Measurements from ENCODE around the gene MRPL43.

GRCh38 chr10:100972115-100972903 lies 15.0 kb downstream of the MRPL43 start:
- TF ChIP-seq CBX3 (IDR thresholded peaks at IDR 0.05; ENCODE audit: low read depth) (no peak), EGR1 (IDR thresholded peaks at IDR 0.05; ENCODE audit: low read depth) (no peak), REST (IDR thresholded peaks at IDR 0.05; ENCODE audit: low read depth) (no peak), YY1 (IDR thresholded peaks at IDR 0.05; ENCODE audit: extremely low read depth, insufficient replicate concordance, low read depth, low read length) (no peak), SIN3A (IDR thresholded peaks at IDR 0.05; ENCODE audit: low read depth) (no peak), RAD21 (IDR thresholded peaks at IDR 0.05; ENCODE audit: low read depth) (no peak), EZH2 (IDR thresholded peaks at IDR 0.05) (no peak), POLR2A (IDR thresholded peaks at IDR 0.05; ENCODE audit: borderline replicate concordance, extremely low read depth, insufficient read depth, insufficient read length) (no peak)
- TF ChIP-seq, protein P1, sequence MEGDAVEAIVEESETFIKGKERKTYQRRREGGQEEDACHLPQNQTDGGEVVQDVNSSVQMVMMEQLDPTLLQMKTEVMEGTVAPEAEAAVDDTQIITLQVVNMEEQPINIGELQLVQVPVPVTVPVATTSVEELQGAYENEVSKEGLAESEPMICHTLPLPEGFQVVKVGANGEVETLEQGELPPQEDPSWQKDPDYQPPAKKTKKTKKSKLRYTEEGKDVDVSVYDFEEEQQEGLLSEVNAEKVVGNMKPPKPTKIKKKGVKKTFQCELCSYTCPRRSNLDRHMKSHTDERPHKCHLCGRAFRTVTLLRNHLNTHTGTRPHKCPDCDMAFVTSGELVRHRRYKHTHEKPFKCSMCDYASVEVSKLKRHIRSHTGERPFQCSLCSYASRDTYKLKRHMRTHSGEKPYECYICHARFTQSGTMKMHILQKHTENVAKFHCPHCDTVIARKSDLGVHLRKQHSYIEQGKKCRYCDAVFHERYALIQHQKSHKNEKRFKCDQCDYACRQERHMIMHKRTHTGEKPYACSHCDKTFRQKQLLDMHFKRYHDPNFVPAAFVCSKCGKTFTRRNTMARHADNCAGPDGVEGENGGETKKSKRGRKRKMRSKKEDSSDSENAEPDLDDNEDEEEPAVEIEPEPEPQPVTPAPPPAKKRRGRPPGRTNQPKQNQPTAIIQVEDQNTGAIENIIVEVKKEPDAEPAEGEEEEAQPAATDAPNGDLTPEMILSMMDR (IDR thresholded peaks at IDR 0.05 in 2 of 3, conservative IDR thresholded peaks at IDR 0.05 in 1 of 3; ENCODE audit: borderline replicate concordance in 1 of 3, insufficient read depth in 1 of 3, low read depth in 2 of 3, low read length in 2 of 3) = no peak
- TF ChIP-seq, protein P2, sequence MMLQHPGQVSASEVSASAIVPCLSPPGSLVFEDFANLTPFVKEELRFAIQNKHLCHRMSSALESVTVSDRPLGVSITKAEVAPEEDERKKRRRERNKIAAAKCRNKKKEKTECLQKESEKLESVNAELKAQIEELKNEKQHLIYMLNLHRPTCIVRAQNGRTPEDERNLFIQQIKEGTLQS (IDR thresholded peaks at IDR 0.05) = no peak

Measured in HCT116 (cell line).